ENCODE results near the gene OR2A12.
"Not testable (repeated sequence)": the region's sequence is repeated elsewhere in the genome, so short reads cannot be mapped to it uniquely, and the experiment has no call there.

Gene OR2A12

DNA sequence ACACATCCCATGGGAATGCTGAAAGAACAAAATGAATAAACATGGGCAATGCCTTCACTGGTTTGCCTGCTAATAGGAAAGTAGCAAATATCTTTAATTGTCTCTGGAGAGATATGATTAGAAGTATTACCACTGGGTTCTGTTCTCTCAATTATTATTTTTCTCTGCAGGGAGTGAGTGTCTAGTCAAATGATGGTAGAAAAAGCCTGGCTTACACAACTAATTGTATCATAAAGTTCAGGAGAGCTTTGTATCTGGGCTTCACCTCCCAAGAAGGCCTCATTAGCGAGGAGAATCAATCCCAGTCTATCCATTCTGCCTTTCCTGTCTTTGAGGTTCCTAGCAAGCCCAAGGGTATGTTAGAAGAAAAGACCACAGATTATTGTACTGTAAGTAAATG, 36.8 kb downstream of the OR2A12 start, which contains the start of gene OR2A14:
Gene OR2A14 (plus strand): TSS at position 301 of the 400 bp plus-strand sequence. CDS start 5,937 bp downstream, outside the sequence.
- DNase-seq (ENCODE audit: low spot score), result no peak

DNA sequence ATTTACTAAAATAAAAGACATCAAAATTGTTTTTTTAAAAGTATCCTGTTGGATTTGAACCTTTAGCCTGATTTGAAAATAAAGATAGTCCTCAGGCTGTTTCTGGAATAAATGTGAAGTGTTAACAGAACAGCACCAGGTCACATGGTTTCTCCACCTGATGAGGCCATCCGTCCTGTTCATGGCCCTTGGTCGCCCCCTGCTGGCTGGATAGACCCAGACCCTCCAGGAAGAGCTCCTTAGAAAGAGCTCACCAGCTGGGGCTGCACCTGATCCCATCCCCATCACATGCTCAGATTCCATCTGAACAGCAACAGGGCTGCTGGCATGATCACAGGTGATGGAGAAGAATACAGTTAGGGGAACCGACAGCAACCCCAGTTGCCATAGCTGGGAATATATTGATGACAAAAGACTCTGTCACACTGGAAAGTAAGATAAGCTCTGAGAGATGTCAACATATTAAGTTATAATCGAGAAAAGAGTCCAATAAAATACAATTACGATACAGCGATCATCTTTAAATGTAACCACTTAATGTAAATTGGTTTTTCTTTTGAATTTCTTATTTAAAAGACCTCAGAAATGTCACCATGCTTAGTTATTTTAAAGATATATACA, 41.7 kb downstream of the OR2A12 start:
- peak; percentile 81 for DNase-seq (ENCODE audit: low spot score)

DNA sequence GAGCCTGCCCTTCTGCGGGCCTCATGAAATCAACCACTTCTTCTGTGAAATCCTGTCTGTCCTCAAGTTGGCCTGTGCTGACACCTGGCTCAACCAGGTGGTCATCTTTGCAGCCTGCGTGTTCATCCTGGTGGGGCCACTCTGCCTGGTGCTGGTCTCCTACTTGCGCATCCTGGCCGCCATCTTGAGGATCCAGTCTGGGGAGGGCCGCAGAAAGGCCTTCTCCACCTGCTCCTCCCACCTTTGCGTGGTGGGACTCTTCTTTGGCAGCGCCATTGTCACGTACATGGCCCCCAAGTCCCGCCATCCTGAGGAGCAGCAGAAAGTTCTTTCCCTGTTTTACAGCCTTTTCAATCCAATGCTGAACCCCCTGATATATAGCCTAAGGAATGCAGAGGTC, 43.5 kb downstream of the OR2A12 start:
- DNase-seq (ENCODE audit: low spot score), result not testable (repeated sequence)

DNA sequence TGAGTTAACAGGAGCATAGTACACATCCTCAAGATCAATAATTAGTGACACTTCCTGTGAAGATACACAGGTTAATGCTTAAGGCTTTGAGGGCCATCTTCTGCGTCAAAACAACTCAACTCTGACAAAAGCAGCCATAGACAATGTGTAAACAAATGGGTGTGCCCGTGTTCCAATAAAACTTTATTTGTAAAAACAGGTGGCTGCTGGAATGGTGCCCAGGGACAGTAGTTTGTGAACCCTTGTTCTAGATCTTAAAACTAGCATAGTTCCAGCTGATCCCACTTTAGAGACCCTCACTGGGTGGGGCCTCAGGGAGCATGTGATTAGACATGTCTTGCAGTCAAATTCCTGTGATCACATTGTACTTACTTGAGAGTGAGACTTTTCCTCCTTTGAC, 44.7 kb downstream of the OR2A12 start:
- DNase-seq (ENCODE audit: low spot score), result no peak

DNA sequence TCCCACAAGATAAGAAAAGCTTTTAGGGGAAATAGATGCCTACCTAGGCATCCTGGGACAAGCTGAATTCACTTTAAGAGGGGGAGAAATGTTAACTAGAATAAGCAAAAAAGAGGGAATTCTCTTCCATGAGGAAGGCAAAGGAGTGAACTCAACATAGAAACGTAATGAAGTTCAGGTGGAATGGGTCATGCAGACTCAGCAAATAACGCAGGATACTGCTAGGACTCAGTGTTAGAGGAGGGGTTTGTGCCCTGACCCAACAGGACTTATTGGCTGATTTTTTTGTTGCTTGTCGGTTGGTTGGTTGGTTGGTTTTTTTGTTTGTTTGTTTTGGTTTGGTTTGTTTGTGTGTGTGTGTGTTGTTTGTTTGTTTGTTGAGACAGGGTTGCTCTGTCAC, 46.2 kb downstream of the OR2A12 start:
- no peak for DNase-seq (ENCODE audit: low spot score)

DNA sequence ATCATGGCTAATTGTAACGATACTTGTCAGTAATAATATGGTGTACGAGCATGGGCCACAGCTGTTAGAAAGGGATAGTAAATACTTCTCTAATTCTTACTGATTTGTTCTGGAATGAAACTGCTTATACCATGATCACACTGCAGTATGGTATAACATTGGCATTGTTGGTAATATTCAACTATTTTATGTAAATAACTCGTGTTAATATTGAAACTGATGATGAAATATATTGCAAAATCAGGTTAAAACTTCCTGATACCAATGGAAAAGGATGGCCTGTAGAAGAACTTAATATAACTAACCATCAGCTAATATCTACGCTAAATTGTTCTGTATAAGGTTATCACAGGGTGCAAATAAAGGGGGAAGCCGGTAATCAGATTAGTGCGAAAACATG, 47.2 kb downstream of the OR2A12 start:
- DNase-seq (ENCODE audit: low spot score), result no peak

DNA sequence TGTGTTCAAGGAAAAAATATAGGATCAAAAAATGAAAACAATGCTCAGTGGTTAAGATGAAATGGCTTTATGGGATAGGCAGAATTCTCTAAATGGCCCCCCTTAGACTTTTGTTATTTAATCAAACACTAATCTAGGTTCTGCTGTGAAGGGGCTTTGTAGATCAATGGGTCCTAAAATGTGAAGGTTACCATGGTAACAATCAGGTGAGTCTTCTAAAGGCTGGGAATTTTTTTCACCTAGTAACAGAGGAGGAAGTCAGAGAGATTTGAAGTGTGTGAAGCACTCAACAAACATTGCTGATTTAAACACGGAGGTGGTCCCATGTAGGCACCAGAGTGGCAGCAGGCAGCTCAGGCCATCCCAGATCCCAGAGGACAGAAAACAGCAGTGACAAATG, 48.0 kb downstream of the OR2A12 start:
- no peak for DNase-seq (ENCODE audit: low spot score)

DNA sequence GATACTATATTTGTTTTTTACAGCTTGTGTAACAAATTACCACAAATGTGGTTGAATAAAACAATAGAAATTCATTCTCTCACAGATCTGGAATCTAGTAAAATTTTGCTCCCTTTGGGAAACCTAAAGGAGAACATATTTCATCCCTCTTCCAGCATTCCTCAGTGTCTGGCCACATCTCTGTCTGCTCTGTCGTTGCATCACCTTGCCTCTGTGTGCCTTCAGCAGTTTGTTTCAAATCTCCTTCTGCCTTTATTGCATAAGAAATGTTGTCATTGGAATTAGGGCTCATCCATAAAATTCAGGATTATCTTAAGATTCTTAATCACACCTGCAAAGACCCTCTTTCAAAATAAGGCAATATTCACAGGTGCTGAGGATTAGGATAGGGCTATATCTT, 51.4 kb downstream of the OR2A12 start:
- DNase-seq (ENCODE audit: low spot score), result peak; percentile 16

DNA sequence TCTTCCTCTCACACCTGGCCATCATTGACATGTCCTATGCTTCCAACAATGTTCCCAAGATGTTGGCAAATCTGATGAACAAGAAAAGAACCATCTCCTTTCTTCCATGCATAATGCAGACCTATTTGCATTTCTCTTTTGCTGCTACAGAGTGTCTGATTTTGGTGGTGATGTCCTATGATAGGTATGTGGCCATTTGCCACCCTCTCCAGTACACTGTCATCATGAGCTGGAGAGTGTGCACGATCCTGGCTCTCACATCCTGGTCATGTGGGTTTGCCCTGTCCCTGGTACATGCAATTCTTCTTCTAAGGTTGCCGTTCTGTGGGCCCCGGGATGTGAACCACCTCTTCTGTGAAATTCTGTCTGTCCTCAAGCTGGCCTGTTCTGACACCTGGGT, 56.1 kb downstream of the OR2A12 start:
- DNase-seq (ENCODE audit: low spot score), result no peak

DNA sequence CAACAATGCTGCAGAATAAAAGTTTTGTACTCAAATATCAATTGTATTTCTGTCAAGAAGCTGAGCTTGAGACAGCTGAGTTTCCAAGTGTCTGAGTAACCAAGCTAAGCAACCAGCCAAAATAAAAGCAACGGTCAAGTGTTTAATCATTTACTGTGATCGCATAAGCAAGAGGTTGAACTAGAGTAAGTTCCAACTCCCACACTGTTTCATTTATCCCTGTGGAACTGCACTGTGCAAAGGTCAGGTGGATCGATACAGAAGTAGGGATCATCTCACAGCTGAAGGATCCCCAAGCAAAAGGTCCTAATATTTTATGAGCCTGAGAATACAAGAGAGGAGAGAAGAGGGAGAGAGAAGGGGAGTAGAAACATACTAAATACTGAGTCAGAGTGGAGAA, 58.3 kb downstream of the OR2A12 start:
- DNase-seq (ENCODE audit: low spot score), result no peak

DNA sequence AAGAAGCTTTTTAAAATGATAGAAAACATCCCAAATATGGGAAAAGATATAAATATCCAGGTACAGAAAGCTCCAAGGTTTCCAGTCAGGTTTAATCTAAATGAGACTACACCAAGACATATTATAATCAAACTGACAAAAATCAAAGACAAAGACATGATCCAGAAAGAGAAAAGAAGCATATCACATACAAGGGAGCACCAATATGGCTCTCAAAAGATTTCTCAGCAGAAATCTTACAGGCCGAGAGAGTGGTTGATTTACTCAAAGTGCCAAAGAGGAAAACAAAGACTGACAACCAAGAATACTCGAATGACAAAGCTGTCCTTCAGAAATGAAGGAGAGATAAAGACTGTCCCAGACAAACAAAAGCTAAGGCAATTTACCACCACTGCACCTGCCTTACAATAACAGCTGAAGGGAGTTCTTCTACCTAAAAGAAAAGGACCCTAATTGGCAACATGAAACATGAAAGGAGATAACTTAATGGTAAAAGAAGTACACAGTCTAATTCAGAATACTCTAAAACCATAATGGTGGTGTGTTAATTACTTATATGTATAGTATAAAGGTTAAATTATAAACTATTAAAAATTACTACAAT, 62.2 kb downstream of the OR2A12 start:
- no peak for DNase-seq (ENCODE audit: low spot score)

Data from GM03348 (cell line).